ENCODE data around the gene RSPO3.

Gene RSPO3

DNA sequence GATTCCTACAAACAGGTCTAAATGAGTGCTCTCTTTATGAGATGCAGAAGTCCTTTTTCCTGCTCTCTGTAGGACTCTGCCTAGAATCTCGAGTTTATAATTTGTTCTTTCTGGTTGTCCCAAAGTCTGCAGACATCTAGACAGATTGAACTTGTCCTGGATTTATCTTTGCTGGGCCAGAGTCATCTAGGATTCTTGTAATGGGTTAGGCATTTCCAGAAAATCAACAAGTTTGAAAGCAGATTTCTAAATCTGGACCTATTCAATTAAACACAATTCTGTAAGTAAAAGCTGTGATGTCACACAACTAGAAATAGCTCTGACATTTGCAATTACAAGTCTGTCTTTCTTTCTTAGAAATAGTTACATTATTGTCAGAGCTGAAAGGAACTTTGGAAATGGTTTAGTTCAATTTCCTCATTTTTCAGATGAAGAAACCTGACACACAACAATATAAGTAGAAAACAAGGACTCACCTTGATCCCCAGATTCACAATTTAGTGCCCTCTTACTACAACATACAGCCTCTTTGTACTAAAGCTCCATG lies 4.2 kb upstream of the RSPO3 start:
- no peak for DNase-seq (ENCODE audit: low spot score)

DNA sequence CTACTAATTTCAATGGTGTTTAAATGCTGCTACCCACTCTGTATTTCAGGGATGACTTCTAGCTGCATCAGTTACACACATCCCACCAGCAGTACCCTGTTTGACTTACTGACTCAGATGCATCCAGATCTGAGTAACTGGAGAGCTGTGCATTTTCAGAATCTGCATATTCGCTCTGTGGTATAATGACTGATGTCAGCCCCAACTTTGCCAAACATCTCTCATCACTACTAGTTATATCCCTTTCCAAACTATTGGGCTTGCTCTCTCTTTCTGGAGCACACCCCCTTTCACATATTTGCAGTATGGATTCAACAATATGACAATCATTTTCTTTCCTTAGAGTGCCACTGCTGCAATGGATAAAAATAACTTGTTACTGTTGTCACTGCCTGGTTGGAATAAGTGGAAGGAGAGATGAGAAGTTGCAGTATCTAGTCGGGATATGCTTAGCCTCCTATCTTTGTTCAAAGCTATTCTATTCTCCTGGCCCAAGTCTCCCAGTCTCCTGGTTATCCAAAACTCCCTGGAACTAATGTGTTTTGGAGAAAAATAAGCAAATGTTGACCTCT lies 3.3 kb upstream of the RSPO3 start:
- no peak for DNase-seq (ENCODE audit: low spot score)

DNA sequence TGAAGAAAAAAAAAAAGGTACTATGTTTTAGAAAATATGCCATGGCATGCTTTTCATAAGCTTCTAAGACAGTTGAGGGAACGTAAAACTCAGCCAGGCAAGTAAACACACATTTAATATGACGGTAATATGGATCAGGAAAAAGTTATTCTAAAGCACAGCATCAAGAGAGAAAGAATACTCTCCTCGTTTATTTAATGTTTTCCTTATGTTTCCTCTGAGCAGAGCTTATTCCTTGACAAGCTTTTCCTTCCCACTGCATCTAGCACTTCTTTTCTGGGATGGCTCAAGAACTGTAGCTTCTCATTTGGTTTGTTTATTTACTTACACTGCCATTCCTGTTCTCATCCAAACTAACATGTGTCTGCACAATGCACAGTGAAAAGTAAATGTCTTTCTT lies 2.7 kb upstream of the RSPO3 start:
- DNase-seq (ENCODE audit: low spot score), result no peak

DNA sequence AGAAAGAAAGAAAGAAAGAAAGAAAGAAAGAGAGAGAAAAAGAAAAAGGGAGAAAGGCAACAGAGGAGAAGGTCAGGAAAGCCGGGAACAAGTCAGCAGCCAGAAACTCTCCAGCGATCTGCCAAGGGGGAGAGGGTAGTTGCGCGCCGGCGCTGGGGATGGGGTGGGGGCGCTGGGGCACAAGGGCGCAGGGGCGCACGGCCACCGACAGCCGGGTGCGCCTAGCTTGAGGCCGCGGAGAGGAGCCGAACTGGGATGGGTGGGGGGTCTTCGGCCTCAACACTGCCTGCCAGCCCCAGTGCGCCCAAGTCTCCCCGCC lies 533 bp upstream of the RSPO3 start:
- DNase-seq (ENCODE audit: low spot score), result no peak

DNA sequence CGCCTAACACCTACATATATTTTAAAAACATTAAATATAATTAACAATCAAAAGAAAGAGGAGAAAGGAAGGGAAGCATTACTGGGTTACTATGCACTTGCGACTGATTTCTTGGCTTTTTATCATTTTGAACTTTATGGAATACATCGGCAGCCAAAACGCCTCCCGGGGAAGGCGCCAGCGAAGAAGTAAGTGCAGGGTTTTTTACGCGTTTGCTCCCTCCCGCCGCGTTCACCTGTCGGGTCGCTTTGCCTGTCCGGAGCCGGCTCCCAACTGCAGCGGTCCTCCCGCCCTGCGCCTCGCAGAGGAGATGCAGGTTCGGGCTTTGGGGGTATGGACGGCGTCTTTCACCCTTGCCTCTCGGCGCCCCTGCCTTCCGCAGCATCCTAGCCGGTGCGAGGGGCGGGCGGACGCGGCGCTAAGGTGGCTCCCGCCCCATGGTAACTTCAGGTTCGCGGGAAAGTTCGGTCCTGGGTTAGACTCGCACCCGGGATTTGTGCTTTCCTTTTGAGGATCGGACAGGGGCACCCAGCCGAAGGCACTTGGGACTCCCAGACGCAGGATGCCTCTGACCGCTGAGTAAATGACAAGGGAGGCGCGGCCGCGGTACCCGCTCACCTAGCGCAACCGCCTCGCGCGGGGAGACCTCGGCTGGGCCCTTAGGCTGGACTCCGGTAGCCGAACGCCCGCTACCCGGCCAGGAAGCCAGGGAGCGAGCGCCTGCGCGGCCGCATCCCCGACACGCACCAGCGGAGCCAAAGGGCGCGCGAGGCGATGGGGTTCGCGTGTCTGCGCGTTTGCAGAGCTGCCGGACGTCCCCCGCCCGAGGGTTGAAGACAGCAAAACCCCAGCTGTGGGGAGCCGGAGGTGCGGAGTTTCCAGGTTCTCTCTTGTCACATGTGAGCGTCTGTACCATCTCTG lies 891 bp downstream of the RSPO3 start:
- DNase-seq (ENCODE audit: low spot score), result no peak

DNA sequence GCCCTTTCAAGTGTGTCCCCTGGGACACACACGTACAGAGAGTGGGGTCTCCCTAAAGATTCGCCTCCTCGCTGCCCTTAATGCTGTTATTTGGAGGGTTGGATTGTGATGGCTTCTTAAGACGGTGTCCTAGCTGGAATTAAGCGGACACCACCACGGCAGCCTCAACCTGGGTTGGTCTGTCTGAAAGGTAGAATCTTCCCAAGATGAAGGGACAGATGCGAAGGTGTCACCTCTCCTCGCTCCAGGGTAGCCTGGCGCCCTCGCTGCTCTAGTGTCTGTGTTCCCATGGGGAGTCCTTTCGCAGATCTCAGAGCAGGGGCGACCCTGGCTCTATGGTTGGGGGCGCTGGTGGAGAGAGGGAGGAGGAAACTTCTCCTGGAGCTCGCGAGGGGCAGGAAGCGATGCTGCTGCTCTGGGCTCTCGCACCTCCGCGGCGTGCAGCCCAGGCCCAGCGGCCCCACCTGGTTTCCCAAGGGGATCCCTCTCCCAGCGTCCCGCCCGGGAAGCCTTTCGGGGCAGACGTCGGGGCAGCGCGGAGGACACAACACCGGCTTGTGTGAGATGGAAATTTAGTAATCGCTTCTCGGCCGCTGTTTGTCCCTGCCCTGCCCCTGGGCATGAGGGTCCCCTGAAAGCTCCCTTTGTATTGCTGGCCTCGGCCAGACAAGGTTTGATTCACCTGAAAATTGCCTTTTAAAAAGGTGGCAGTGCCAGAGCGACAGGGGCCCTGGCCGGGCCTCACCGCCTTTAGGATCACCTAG lies 1.7 kb downstream of the RSPO3 start:
- DNase-seq (ENCODE audit: low spot score), result no peak

DNA sequence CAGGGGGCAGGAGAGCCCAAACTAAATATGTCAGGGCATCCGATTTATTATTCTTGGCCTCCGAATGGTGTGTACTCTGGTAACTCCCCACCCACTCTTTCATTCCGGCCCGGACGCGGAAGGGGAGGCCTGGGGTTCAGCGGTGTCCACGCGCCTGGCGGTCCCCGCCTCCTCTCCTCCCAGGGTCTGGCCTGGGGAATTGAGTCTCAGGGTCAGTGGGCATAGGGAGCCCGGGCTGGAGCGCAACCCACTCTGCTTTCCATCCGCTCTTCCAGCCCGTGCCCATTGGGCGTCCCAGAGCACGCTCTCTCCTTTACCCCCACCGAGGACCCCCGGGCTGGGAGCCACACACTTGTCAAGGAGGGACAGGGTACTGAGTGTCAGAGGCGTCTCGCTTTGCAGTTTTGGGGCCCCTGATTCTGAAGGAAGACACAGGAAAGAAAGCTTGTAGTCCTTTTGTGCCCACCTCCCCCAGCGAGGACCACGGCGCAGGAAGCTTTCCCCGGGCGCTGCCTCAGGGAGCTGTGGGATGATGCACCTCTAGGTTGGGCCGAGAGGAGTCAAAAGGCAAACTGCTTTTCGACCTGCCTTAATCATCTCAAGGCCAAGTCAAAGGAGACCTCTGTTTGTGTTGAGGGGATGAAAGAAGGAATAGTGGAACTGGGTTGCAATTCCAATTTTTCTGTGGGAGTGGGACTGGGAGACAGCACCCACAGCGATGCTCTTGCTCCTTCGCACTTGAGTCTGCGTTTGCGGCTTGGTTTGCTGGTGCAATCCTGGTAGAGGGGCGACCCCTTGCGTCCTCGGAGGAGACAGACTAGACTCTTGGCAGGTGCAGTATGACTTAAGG lies 2.5 kb downstream of the RSPO3 start:
- no peak for DNase-seq (ENCODE audit: low spot score)

DNA sequence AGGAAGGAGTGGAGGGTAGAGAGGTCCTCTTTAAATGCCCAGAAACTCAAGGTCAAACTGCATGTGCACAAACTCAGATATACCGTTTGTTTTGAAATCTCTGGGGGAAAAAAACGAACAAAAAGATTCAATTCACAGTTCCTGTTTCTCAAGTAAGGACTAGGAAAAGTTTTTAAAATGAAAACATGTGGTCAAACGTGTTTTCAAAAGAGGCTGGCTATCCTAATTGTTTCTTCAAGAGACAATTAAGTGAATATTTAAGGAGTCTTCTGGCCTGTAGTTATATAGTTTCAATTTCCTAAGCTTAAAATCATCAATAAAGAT lies 3.1 kb downstream of the RSPO3 start:
- no peak for DNase-seq (ENCODE audit: low spot score)

DNA sequence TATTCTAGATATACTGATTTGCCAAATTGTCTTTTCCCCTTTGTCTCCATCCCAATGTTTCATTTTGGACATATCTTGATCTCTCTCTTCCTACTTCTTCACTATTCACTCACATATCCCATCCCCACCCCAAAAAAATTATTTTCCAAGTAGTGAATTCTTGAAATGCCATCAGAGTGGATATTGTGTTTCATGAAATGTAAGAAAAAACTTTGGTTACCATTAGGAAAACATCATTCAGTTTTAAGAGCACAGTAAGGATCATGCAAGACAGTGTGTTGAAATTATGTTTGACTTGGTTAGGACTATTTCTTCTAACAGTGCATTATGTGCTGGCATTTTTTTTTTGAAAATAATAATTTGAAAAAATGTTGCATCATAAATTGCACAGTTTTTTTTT lies 5.7 kb downstream of the RSPO3 start:
- DNase-seq (ENCODE audit: low spot score), result no peak

DNA sequence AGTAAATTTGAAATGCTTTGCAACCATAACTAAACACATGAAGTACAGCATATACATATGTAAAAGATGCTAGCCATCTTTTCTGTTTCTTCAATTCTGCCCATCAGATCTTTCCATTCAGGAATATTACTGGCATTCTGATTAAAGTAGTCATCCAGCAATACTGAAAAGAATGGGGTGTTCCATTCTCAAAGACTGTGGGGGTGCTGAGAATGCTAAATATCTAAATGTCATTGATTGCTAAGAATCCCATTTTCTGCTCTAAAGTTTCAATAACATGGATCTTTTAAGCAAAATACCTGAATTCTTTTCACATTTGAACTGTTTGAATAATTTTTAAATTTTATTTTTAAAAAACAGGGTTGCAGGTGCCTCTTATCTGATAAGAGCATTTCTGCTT lies 6.2 kb downstream of the RSPO3 start:
- no peak for DNase-seq (ENCODE audit: low spot score)

DNA sequence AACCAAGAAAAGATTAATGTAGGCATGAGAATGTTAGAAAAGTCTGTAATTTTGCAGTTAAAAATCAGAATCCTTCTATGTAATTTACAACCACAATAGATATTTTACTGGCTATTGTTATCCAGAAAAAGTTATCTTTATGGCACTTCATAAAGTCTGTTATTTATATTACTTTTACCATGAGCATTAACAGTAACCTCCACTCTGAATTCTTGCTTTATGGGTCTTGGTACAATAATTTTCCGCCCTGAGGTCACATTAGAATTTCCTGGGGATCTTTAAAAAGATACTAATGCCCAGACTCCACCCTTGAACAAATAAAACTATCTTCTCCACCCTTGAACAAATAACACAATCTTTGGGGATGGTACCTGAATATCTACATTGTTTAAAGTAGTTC lies 9.6 kb downstream of the RSPO3 start:
- no peak for DNase-seq (ENCODE audit: low spot score)

DNA sequence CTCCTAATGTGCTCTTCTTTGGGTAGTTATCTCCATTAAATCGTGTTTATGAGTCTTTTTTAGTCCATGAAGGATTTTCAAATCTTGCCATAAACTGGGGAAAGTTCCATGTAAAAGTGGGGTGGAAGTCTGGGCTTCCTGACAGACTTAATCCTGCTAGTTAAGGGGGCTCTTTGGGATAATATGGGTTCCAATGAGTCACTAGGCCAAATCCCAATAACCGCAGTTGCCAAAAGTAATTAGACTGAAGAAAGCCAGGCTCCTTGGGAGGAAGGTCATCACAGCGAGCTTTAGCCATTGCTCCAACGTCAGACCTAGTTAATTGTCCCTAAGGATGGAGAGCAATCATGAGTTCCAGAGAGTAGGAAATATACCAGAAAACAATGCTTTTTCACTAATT lies 10.8 kb downstream of the RSPO3 start:
- no peak for DNase-seq (ENCODE audit: low spot score)

DNA sequence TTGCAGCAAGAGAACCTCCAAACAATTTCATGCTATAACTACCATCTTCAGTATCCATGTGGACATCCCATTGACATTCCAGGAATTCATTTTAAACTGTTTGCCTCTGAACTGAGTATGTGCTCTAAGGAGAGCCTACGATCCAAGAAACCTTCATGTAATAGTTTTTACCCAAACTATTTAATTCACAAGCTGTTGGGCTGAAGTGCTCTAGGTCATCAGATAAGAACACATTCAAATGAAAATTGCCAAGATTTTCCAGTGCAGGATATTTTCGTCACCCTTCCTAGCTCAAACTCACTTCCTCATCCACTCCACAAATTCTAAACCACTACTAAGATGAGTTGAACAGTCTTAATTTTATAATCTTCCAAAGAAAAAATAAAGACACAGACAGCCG lies 12.8 kb downstream of the RSPO3 start:
- DNase-seq (ENCODE audit: low spot score), result no peak

DNA sequence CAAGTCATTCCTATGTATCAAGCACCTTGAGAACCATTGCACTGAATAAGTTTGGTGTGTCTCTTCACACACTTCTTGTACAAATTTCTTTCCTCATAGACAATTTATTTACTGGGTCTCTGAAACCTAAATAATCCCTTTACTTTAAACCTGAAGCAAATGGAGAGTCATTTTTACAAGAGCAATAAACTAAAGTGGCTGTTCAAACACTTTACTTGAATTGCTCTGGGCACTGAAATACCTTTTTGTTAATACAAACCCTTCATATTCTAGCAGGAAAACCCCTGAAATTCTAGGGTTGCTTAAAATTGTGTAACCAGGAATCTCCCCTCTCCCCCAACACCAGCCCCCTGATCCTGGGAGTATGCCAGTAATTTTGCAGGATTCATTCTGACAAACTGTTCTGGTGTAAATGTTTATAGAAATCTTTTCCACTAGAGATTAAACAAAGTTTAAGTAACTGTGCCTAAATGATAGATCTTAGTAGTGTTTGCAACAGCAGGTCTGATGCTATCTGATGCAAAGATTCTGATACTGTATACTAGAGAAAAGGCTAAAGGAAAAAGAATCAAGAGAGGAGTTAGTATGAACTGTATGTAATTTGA lies 13.4 kb downstream of the RSPO3 start:
- DNase-seq (ENCODE audit: low spot score), result no peak

DNA sequence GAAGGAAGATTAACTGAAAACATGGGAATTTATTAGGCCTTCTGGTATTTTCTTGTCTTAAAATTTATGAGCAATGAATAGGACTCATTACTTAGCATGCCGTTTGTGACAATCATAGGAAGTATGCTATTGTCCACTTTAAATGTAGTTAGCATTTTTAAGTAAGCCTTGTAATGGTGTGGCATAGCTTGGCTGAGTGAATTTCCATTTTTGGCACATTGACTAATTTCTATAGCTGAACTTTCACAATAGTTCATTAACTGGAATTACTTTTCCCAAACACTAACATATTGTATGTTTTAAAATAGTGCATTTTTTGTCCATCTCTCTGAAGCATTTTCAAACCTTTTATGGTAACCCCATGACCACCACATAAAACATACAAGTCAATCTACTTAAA lies 15.7 kb downstream of the RSPO3 start:
- no peak for DNase-seq (ENCODE audit: low spot score)

DNA sequence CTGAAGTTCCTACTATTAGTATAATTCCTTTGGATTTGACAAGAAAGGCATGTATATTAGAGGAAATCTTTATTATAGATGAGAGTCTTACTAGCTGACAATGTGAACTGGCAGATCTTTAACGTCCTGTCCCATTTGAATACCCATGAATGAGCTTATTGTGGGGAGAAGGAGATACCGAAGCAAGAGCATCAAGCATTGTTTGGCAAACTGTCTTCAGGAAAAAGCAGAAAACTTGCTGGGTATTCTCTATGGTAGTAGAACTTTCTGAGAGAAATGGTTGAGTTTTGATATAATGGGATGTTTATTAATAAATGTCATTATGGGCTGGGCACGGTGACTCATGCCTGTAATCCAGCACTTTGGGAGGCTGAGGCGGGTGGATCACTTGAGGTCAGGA lies 18.3 kb downstream of the RSPO3 start:
- peak; percentile 50 for DNase-seq (ENCODE audit: low spot score)

DNA sequence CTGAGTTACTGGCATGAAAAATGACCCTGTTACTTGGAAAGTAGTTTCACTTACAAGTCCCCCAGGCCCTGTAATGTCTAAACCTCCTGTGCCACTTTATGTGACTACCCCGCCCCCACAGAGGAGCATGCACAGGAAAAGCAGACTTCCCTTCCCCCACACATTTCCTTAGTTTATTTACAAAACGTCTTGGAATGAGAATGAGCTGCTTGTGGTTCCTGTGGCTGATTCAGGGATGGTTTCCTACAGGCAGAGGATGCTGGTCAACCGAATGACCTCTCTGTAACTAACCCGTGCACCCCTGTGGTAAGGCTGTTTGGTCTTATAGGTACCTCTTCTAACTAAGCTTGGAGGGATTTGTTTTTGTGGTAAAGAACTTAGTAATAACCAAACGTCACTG lies 28.5 kb downstream of the RSPO3 start:
- DNase-seq (ENCODE audit: low spot score), result no peak

DNA sequence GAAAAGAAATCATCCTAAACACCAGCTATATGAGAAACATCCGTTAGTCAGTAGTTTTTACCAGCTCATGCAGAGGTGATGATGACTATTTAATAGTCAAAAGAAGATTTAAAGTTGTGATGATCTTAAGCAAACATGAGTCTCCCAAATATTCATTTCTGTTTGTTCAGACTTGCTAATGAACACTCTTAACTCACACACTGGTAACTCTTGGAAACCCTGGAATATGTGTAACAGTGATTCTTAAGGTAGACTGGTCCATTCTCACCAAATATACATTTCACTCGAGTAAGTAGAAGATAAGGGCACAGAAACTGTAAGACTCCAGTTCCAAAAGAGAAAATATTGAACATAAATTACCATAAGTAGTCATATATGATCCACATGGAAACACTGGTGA lies 29.1 kb downstream of the RSPO3 start:
- DNase-seq (ENCODE audit: low spot score), result no peak

DNA sequence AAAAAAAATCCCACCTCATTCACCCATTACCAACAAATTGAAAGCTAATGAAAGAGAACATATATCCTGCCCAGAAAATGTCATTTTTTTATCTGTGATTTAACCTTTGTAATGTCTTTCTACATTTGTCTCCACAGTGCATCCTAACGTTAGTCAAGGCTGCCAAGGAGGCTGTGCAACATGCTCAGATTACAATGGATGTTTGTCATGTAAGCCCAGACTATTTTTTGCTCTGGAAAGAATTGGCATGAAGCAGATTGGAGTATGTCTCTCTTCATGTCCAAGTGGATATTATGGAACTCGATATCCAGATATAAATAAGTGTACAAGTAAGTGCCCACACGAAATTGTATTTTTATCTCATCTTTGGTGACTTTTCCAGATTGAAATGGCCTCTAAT lies 30.0 kb downstream of the RSPO3 start:
- no peak for DNase-seq (ENCODE audit: low spot score)

DNA sequence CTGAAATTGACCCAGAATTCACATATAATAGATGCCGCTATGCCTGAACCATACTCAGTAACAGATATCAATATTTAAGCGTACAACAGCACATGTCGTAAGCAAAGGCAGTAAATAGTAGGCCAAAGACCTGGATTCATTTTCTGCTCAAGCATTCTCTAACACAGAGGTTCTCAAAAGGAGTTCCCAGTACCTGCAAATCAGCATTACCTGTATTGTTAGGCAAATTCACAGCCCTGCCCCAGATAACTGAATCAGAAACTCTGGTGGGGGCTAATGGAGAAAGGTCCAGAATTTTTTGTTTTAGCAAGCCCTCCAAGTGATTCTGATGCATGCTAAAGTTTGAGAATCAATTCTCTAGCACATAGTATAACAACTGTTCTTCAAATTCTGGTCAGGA lies 36.0 kb downstream of the RSPO3 start:
- DNase-seq (ENCODE audit: low spot score), result no peak

DNA sequence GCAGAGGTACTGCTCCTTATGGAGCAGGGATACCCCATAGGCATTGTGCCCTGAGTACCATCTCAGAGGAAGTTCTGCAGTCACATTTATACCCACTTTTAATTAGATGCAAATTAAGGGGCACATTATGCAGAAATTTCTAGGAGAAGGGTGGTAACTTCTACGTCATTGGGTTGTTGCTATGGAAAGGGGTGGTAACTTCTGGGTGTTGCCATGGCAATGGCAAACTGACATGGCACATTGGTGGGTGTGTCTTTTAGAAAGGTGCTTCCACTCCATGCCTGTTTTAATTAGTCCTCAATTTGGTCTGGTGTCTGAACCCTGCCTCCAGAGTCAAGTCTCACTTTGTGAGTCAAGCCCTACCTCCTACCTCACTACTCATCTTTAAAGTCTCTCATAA lies 42.0 kb downstream of the RSPO3 start:
- DNase-seq (ENCODE audit: low spot score), result no peak

DNA sequence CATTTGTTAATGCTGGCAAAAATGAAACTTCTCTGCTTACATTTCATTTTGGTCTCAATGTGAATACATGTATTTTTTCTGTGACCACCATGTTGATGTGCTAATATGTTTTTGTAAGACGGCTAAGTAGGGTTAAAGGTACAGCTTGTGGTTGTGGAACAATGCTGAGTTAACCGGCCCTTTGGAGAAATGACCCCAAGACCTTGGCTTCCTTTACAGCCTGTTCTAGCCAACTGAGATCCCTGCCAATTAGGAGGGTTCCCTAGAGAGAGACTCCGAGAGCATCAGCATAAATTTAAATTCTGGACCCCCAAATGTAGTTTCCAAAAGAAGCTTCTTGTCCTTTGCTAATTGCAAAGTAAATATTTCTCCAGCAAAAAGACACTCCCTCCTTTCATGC lies 44.4 kb downstream of the RSPO3 start:
- DNase-seq (ENCODE audit: low spot score), result no peak
